Stimulated activated CD4-positive, alpha-beta T cell treated with anti-CD3 and anti-CD28 coated beads, Interleukin-1b, Interleukin-23, amount 100 ng/mL, for 48 hours (primary cell): ENCODE measurements around the gene LTBP1.
"Not testable (repeated sequence)": the region's sequence is repeated elsewhere in the genome, so short reads cannot be mapped to it uniquely, and the experiment has no call there.

Experiments used
- DNase-seq: peaks from one replicate; pipeline ENCODE4 v3.0.0-alpha.2; 2020

Gene LTBP1

GRCh38 chr2:33366473-33366872 is 419.7 kb downstream of the LTBP1 start:
- DNase-seq: no peak

DNA sequence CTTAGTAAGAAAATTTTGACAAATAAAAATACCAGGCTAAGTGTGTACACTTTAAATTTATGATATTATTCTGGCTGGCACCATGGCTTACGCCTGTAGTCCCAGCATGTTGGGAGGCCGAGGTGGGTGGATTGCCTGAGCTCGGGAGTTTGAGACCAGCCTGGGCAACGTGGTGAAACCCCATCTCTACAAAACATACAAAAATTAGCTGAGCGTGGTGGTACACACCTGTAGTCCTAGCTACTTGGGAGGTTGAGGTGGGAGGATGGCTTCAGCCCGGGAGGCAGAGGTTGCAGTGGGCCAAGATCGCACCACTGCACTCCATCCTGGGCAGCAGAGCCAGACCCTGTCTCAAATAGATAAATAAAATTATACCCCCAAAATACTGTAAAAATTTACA is 421.8 kb downstream of the LTBP1 start:
- DNase-seq: not testable (repeated sequence)

- DNase-seq: no peak
Measured at GRCh38 chr2:33369191-33369590, 422.4 kb downstream of the LTBP1 start.

- DNase-seq: no peak
Measured at GRCh38 chr2:33370636-33371265, 424.0 kb downstream of the LTBP1 start.

- no peak for DNase-seq
Measured at GRCh38 chr2:33371304-33372090, 424.7 kb downstream of the LTBP1 start.

- no peak for DNase-seq
Measured at GRCh38 chr2:33372940-33373553, 426.3 kb downstream of the LTBP1 start.

GRCh38 chr2:33373986-33374385 is 427.2 kb downstream of the LTBP1 start:
- DNase-seq: no peak

DNA sequence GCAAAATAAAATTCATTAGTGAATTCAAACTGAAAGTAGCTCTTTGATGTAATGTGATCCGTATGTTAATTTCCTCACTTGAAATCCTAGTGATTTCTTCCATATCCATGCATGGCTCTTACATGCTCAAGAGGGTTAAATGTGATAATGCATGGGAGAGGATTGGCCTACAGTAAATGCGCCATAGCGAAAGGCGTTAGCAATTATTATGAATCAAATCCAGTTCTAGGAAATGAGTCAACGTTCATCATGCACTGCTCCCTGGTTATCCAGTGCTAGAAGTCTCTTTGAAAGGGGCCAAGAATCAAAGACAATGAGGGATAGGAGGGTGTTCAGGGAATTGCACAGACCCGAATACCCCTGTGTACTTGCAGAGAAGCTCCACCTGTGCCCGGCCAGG is 428.3 kb downstream of the LTBP1 start:
- no peak for DNase-seq

DNA sequence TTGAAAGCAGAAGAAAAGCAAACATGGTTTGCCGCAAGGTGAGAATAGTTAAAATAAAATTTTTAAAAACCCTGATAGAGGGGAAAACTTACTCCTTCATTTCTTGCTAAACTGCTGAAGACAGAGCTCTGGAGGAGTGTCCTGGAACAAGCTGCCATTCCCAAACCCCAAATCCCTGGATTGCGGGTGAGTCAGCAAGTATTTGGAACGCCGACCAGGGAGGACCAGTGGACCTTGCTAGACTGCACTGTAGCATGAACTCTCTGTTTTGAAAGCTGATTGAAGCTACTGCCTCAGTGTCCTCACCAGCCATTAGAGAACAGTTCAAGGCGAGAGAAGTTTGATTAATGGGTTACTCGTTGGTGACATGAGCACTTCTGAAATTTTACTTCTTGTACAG is 430.3 kb downstream of the LTBP1 start:
- DNase-seq: no peak

DNA sequence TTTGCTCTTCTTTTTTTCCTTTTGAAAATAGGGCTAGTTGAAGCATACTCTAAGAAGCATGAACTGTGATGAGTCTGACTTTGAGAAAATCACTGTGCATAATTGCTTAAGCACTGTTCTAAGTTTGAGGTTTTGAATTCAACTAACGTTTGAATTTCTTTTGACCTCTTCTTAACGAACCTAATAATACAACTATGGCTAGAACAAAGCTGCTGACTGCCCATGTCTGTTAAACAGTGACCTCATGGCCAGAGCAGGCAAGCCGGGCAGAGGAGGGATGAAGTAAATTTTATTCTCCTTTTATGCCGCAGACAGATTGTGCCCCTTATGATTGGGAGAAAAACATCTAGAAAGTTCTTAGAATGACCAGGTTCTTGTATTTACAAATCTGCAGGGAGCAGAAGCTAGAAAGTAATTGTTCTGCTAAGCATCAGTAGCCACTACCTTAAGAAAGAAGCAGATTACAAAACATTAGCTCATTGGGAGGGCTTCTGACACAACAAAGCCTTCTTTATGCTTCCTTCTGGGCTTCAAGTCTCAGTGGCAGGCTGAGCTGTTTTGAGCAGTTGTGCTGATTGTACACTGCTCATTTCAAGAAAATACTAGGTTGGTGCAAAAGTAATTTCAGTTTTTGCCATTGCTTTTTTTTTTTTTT is 431.9 kb downstream of the LTBP1 start:
- no peak for DNase-seq

GRCh38 chr2:33380001-33380609 is 433.4 kb downstream of the LTBP1 start:
- DNase-seq: no peak

DNA sequence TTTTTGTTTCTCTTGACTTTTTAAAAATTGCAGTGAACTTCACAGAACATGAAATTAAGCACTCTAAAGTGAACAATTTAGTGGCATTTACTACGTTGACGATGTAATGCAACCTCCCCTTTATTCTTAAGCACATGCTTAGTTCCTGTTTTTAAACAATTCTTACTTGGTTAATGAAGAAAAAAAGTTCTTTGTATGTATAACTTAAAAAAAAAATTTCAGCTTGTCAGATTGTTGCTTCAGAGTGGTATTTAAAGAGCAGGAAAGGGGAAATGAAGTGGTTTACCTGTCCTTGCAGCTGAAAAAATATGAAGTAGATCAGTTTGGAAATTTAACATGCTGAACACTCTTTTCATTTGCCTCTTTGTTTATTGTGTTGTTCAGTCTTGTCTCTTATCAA is 434.0 kb downstream of the LTBP1 start:
- DNase-seq: no peak

DNA sequence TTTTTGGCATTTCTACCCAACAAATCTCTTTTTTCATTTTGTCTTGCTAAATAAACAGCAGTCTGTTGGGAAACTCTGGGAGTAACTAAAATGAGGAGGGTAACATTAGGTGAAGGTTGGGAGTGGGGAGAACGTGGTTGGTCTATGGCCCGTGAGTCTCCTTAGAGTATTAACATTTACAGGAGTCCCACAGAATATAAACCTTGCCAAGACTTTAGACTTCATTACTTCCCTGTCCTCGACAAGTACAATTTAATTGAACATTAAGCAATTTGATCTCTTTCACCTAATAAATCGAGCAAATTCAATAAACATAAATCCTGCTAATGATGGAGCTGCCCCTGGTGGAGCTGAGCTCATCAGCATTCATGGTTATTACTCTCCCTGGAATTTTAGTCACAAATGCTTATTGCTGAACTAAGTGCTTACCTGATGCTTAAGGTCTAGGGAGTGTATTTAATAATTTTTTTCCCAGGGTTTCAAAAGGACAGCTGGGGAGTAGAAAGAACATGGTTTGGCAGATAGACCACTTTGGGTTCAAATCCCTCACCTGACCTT is 434.6 kb downstream of the LTBP1 start:
- no peak for DNase-seq

DNA sequence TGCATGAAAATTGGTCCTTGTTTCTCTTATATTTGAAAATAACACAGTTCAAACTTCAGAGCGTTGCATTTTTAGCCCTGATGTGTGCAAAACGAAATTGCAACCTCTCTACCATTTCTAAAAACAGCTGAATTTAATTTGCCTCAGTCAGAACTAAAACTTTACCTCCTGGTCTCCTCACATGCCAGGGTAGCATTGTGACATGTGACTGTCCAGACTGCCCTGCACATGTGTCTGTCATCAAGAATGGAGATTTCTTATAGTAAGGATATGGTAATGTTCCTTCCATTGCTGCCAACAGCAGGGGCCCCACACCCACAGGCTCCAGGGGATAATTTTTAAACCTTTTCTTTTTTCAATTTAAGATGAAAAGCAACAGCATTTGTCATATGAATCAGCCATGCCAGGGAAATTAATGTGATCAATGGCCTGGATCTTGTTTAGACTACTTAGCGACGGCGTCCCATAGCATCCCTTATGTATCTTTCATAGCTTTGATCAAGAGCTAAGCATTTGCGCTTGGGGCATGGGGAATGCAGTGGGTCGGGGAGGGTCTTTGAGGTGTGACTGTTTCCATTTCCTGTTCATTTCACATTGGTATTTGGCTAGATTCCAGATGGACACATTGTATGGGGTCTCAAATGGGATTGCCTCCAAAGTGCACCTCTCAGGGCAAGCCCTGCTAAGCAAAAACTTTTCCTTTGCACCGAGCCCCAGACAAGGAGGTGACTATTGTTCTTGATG is 437.3 kb downstream of the LTBP1 start:
- DNase-seq: no peak

GRCh38 chr2:33384599-33384961 is 437.8 kb downstream of the LTBP1 start:
- no peak for DNase-seq

- DNase-seq: no peak
Measured at GRCh38 chr2:33388996-33389395, 442.2 kb downstream of the LTBP1 start.

DNA sequence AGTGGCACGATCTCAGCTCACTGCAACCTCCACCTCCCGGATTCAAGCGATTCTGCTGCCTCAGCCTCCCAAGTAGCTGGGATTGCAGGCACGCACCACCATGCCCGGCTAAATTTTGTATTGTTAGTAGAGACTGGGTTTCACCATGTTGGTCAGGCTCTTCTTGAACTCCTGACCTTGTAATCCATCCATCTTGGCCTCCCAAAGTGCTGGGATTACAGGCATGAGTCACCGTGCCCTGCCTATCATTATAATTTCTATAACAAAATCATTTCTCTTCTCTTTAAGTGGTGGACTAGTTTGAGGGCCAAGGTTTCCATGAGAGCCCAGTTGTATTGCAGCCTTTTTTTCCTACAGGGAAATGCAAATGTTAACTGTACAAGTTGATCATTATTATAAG is 442.9 kb downstream of the LTBP1 start:
- not testable (repeated sequence) for DNase-seq

DNA sequence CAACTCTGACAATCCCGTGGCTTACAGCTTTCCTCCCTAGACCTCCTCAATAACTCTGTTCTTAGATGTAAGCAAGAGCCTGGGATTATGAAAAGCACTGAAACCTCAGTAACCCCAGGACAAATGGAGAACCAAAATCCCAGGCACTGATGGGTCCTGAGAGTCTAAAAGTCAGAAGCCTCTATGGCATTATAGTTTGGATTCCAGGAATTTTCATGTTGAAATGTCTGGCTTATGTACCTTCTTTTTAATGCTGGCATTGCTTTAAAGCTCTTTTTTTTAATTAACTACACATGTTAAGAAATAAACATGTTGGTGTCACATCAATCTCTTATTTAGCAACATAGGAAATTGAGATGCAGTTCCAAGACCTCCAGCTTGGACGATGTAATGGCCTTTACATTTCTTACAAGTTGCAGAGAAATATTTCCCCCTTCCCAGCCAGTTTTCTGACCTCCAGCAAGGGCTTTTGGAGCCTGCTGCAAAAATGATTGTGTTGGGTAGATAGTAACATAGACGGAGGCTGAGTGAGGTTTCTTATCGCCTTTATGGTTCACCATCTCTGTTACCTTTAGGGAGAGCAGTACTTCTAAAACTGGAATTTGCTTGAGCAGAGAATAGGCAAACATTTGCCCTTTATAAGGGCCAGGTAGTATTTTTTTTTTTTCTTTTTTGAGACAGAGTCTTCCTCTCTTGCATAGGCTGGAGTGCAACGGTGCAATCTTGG is 444.9 kb downstream of the LTBP1 start:
- DNase-seq: no peak

GRCh38 chr2:33392366-33392765 is 445.6 kb downstream of the LTBP1 start:
- no peak for DNase-seq

GRCh38 chr2:33395034-33395433 is 448.3 kb downstream of the LTBP1 start:
- DNase-seq: no peak

GRCh38 chr2:33395655-33396249 is 449.0 kb downstream of the LTBP1 start:
- peak; percentile 52 for DNase-seq
